GM18868 (cell line): ENCODE measurements around the gene RNF181.
A peak's percentile ranks its signal among the peaks of the same experiment; 100 is the strongest.
"Not testable (repeated sequence)": the region's sequence is repeated elsewhere in the genome, so short reads cannot be mapped to it uniquely, and the experiment has no call there.

Source experiments
- ATAC-seq: cut with Tn5 transposase; IDR thresholded peaks from one replicate; pipeline ENCODE4 v1.9.1; 2021; ENCODE audit warnings: mild to moderate bottlenecking, moderate library complexity; ENCODE audit not compliant: unreplicated experiment

The RNF181 gene

GRCh38 chr2:85595301-85596025 lies at the start of gene RNF181:
Gene RNF181, plus strand, starts transcription at chr2:85595745. Its CDS starts 19 bp downstream, at chr2:85595764.
- peak; percentile 99 for ATAC-seq

DNA sequence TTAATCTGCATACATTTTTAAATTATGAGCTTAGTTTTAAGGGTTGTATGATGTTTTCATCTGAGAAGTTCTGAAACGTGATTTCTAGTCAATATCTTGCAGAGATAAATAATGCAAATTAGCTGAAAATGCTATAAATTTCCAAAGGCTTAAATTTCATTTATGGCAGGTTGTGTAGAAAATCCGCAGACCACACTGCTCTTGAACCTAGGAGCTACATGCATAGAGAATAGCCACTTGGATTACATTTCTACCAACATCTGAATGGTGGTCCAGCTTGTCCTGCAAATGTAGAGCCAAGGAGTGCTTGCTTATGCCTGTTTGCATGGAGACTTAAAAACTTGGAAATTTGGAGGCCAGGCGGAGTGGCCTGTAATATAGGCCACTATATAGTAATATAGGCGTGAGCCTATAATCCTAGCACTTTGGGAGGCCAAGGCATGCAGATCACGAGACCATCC lies 49.7 kb upstream of the RNF181 start:
- ATAC-seq = no peak

- ATAC-seq = no peak
Observed at GRCh38 chr2:85547089-85547858, 48.3 kb upstream of the RNF181 start.

GRCh38 chr2:85547859-85548607 lies 47.5 kb upstream of the RNF181 start:
- ATAC-seq = no peak

- no peak for ATAC-seq
Observed at GRCh38 chr2:85548608-85548900, 47.0 kb upstream of the RNF181 start.

- ATAC-seq = no peak
Observed at GRCh38 chr2:85549095-85549494, 46.5 kb upstream of the RNF181 start.

DNA sequence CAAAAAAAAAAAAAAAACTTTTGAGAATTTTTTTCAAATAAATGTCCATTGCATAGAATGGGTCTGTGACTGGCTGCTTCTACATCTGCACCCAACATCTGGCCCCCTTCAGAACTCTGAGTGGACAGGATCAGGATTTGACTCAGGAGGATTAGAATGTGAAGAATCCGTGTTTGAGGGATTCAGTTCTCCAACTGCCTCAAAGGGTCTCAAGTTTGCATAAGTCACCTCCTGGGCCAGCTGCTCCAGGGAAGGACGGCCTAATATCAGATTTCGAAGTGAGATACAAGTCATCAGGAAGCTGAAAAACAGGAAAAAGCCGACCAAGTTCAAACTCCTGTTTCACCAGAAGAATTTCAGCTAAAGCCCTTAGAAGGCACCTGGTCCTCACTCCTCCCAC lies 45.7 kb upstream of the RNF181 start:
- no peak for ATAC-seq

GRCh38 chr2:85550486-85550885 lies 45.1 kb upstream of the RNF181 start:
- ATAC-seq = no peak

DNA sequence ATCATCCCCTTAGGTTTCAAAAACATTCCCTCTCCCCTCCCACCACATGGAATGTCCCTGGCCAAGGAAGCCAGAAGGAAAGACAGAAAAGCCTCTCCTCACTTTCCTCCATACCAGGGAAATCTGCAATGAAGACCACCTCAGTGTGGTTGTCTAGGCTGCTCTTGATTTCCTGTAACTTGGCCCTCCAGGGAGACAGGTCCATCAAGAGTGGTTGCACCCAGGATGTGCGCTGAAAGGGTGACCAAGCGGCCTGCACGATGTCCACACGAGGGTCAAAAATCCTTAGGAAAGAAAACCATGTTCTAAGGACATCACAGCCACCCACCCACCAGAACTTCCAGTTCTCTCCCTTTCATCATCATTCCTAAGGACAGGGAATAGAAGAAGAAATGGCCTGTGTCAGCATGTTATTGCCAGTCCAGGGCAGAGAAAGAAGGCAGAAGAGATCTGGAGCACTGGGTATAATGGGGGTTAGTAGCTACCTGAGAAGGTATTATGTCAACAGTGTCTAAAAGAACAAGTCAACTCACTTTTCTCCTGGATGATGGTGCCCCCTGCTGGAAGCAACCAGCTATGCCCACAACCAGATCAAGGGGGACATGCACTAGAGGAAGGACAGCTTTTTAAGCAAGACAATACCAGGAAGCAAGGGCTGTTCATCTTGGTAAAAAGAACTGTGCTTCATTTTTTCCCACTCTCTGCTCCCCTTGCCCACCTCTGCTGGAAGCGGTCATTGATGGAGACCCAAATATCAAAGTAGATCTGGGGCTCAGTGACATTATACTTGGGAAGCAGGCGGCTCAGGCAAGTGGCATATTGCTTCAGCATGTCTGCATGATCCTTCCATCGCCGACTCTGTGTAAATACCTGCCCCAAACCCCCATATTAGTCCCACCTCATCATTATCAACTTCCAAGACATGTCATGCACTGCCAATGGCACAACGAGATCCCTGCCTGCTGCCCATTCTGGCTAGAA lies 43.6 kb upstream of the RNF181 start:
- peak; percentile 76 for ATAC-seq

DNA sequence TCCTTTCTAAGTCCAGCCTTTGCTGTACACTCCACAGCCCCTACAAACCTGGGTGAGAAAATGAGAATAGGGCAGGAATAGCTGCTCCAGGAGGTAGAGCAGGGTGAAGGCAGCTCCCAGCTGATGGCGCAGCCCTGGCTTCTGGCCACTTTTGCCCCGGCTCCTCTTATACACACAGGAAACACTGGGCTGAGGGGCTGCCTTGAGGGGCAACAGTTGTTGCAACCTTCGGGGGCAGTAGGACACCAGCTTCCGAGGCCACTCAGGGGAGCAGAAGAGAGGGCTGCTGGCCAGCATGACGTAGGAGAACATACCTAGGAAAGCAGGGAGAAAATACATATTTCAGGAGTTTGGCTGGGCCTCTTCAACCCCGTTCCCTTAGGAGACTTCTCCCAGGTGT lies 42.4 kb upstream of the RNF181 start:
- no peak for ATAC-seq

DNA sequence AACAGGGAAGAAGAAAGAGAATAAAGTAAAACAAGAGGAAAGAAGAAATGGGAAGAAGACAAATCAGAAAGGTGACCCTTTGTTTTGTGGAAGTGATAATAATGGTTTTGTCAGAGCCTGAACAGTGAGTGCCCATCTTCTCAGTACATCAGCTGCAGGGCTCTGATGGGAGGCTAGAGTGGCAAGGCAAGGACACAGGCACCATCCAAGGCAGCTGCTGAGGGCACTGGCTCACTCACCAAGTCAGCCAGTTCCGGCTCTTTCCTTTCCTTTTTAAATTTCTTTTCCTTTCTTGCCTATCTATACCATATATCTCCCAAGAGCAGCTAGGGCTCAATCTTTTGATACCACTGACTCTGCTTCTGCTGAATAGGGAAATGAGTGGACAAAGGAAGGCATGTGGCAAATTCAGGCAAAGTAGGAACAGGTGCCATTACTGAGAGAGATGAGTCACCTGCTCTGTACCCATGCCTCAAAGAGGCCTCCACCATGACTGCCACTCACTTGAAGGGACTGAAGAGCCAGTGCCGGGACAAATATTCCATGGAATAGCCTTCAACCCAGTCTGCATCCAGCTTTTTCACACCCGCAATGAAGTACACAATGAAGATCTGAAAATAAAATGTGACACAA lies 40.4 kb upstream of the RNF181 start:
- no peak for ATAC-seq

GRCh38 chr2:85557130-85557529 lies 38.4 kb upstream of the RNF181 start:
- no peak for ATAC-seq

GRCh38 chr2:85558160-85558559 lies 37.4 kb upstream of the RNF181 start:
- no peak for ATAC-seq

- ATAC-seq = not testable (repeated sequence)
Observed at GRCh38 chr2:85560403-85560726, 35.2 kb upstream of the RNF181 start.

GRCh38 chr2:85560812-85561279 lies 34.7 kb upstream of the RNF181 start:
- peak; percentile 8 for ATAC-seq

DNA sequence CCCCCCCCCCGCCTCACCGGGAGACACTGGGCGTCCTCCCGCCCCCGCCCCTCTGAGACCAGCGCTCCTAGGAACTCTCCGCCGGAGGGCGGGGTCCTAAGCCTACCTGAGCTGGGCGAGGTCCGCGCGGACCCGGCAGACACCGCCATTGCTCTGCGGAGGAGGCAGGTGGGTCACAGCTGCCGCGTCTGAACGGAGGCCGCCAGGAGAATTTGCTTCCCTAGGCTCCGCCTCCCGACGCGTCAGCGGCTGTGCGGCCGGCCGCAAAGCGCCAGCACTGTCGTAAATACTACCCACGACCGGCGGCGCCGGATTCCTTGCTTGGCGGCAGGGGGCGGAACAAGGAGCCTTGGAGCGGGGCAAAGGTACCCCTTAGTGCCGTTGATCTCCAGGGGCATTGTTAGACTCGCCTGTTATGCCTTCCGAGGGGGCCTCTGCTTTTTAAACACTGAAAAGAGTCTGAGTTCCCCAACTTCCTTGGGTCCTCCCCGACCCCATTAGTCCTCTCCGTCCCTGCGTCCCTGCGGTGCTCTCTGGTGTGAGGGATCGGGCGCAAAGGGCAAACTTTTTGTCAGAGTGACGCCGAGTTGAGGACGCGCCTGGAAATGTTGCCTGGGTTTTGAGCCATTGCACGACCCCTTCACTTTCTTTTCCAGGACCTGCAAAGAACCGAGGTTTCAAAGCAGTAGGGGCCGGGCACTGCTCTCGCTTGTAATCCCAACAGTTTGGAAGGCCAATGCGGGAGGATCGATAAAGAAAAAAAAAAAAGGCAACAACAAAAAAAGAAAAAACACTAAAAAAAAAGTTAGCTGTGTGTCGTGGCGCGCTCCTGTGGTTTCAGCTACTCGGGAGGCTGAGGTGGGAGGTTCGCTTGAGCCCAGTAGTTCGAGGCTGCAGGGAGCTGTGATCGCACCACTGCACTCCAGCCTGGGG lies 34.0 kb upstream of the RNF181 start, which contains the start of gene GGCX:
Gene GGCX (minus strand): TSS at position 214 of the 933 bp plus-strand sequence. CDS start 65 bp downstream, at position 149.
- ATAC-seq = peak; percentile 93

DNA sequence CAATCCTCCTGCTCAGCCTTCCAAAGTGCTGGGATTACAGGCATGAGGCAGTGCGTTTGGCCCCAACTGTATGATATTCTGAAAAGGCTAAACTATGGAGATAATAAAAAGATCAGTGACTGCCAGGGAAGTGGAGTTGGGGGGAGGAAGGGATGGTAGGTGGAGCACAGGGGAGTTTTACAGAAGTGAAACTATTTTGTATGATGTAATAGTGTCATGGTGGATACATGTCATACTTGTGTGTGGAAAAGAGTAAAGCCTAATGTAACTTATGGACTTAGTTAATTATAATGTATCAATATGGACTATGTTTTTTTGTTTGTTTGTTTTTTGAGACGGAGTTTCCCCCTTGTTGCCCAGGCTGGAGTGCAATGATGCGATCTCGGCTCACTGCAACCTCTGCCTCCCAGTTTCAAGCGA lies 31.4 kb upstream of the RNF181 start:
- peak; percentile 45 for ATAC-seq

DNA sequence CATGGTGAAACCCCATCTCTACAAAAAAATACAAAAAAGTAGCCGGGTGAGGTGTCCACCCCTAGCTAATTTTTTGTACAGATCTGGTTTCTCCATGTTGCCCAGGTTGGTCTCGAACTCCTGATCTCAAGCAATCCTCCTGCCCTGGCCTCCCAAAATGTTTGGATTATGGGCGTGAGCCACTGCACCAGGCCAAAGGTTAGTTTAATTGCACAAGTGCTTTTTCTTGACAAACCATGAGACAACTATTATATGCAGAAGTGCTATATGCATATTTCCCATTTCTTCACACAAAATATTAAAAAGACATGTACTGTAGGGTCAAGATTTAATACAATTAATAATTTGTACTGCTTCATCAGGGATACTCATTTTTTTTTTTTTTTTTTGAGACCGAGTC lies 29.3 kb upstream of the RNF181 start:
- ATAC-seq = no peak

- no peak for ATAC-seq
Observed at GRCh38 chr2:85575739-85576138, 19.8 kb upstream of the RNF181 start.
